DMS 273 treated with DMSO at 0.1 percent for 48 hours (cell line): ENCODE data around the gene PKD1.

Experiments used
- DNase-seq: peaks from one replicate; lab custom pipeline; 2025; lab: John Stamatoyannopoulos, UW

PKD1 gene

DNA sequence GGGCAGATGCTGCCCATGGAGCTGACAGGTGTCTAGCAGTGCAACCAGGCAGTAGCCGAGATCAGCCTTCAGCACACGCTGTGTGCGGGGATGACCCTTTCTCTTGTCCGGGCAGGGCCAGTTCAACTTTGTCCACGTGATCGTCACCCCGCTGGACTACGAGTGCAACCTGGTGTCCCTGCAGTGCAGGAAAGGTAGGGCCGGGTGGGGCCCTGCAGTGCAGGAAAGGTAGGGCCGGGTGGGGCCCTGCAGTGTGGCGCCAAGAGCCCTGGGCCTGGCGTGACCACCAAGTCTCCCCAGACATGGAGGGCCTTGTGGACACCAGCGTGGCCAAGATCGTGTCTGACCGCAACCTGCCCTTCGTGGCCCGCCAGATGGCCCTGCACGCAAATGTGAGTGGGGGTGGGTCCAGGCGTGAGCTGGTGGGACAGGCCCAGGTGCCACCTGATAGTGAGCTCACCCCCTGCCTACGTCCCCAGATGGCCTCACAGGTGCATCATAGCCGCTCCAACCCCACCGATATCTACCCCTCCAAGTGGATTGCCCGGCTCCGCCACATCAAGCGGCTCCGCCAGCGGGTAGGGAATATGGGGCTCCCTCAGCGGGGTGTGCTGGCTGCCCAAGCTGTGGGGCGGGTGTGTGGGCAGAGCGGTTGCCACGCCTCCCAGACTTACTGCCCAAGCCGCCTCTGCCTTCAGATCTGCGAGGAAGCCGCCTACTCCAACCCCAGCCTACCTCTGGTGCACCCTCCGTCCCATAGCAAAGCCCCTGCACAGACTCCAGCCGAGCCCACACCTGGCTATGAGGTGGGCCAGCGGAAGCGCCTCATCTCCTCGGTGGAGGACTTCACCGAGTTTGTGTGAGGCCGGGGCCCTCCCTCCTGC is 47.7 kb downstream of the PKD1 start:
- no peak for DNase-seq

DNA sequence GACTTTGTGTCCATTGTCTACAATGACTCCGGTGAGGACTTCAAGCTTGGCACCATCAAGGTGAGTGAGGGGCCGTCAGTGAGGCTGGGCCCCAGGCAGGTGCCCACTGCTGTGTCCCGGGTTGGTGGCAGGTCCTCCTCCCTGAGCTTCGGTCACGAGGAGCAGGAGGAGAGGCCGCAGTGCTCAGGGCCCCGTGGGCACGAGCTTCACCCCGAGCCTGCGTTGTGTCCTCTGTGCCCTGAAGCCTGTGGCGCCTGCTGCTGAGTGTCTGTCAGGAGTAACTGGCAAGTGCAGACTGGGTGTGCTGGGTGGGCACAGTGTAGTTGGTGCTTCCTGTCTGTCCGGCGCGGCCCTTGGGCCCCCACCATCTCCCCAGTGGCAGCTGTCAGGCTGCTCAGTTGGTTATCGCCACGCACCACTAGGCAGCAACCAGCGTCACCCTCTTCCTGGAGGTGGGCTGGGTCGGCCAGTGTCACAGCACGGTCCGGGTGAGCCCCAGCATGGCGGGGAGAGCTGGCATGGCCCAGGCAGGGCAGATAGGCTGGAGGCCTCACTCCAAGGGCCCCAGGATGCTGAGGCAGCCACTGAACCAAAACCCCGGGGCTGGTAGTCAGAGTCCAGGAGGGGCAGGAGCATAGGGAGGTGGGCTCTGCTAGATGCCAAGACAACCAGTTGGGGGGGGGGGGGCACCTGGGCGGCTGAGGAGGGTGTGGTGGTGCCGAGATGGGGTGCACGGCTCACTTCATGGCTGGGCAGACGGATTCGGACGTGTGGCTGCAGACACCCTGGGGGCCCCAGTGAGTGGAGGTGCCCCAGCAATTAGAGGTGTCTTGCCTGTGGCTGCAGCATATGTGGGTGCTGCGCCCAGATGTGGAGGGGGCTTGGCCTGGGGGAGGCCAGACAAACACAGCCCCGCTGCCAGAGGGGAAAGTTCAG is 48.6 kb downstream of the PKD1 start:
- no peak for DNase-seq

DNA sequence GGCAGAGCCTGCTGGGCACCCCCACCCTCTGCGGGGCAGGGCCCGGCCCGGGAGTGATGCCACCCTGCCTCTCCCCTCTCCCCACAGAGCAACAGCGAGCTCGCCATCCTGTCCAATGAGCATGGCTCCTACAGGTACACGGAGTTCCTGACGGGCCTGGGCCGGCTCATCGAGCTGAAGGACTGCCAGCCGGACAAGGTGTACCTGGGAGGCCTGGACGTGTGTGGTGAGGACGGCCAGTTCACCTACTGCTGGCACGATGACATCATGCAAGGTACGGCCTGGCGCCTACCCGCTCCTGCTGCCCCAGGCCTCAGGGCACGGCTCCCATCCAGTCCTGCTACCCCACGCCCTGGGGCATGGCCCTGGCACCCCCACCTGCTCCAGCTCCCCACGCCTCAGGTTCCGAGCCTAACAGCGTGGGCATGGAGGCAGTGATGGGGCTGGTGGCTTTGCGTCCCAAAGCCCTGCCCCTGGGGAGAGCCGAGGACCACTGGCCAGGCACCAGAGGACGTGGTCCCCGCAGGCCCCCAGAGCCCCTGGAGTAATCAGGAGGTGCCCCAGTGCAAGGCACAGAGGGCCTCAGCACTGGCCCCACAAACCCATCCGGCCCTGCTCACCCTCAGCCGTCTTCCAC is 49.5 kb downstream of the PKD1 start:
- no peak for DNase-seq

DNA sequence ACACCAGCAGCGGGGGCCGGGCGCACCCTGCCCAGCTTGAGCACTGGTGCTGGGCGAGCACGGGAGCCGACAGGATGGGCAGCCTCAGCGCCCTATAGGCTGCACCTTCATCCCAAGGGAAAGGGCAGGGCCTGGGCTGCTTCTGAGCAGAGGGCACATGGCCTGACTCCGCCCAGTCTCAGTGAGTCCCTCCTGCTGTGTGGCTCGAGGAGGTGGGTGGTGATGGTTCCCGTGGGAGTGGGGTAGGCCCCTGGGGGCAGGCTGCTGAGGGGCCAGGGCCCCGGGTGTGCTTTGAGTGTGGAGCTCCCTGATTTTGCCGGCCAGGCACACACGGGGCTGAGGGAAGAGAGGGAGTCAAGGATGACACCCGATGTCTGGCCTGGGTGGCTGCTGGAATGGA is 50.0 kb downstream of the PKD1 start:
- no peak for DNase-seq

DNA sequence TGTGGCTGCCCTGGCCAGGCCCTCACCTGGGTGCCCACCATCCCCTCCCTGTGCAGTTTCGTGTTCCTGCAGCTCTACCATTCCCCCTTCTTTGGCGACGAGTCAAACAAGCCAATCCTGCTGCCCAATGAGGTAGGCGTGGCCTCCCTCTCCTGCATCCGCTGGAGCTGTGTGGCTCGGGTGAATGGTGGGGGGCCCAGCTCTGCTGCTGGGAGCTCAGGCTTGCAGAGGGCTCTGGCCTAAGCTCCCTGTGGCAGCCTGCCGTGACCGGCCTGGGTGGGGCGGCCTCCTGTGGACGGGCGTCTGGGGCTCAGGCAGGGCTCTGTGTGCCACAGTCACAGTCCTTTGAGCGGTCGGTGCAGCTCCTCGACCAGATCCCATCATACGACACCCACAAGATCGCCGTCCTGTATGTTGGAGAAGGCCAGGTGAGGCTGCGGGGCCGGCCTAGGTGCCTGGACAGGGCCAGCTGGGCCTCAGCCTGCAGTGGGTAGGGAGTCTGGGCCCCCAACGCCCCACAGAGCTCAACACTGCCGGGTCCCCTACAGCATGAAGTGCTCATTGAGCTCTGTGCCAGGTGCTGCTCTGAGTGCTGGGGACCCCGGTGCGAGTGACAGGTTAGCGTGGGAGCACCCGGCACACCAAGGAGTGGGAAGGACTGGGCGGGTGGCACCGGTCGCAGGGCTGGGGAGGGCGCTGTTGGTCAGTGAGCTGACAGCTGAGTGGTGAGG is 50.6 kb downstream of the PKD1 start:
- DNase-seq, result no peak

DNA sequence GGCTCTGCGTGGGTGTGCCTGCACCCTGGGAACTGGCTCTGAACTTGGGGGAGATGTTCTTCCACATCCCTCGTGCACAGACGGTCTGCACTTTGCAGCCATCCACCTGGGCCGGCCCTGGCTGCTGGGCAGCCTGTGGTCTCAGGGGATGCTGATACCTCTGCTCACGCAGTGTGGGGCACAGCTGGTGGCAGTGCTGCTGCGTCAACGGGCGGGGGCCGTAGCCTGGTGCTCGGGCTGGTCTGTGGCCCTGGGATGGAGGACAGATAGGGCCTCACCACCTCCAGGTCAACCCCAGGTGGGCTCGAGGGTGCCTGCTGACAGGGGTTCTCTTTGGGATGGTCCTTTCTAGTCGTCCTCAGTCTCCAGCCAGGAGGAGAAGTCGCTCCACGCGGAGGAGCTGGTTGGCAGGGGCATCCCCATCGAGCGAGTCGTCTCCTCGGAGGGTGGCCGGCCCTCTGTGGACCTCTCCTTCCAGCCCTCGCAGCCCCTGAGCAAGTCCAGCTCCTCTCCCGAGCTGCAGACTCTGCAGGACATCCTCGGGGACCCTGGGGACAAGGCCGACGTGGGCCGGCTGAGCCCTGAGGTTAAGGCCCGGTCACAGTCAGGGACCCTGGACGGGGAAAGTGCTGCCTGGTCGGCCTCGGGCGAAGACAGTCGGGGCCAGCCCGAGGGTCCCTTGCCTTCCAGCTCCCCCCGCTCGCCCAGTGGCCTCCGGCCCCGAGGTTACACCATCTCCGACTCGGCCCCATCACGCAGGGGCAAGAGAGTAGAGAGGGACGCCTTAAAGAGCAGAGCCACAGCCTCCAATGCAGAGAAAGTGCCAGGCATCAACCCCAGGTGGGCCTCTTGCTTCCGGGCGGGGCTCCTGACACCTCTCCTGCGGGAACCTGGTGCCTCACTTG is 51.6 kb downstream of the PKD1 start:
- DNase-seq, result no peak

DNA sequence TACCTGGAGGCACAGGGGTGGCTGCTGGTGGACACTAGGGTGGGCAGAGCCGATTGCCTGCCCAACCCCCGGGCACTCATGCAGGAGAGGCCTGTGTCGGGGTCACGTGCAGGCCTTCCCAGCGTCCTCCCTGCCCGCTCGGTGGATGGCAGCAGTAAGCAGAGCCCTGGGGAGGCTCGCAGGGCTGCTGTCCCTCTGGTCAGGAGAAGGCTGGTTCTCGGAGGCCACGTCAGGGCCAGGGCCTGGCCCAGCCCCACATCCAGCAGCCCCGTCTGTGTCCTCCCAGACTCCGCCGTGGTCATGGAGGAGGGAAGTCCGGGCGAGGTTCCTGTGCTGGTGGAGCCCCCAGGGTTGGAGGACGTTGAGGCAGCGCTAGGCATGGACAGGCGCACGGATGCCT is 52.3 kb downstream of the PKD1 start:
- DNase-seq, result no peak

DNA sequence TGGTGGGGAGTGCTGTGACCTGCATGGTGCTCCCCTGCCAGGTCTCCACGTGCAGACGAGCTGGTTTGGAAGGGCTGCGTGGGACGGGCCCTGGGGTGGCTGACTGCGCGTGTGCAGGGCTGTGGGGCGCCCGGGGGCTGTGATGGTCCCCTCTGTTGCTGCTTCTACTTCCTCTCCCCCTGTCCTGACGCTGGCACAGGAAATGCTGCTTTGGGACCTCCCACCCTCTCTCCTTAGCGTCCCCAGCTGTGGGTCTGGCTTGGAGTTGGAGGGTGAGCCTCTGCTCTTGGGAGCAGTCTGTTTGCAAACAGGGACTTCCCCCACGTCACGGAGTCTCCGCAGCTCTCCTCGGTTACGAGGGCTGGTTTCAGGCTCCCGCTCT is 52.7 kb downstream of the PKD1 start:
- no peak for DNase-seq

DNA sequence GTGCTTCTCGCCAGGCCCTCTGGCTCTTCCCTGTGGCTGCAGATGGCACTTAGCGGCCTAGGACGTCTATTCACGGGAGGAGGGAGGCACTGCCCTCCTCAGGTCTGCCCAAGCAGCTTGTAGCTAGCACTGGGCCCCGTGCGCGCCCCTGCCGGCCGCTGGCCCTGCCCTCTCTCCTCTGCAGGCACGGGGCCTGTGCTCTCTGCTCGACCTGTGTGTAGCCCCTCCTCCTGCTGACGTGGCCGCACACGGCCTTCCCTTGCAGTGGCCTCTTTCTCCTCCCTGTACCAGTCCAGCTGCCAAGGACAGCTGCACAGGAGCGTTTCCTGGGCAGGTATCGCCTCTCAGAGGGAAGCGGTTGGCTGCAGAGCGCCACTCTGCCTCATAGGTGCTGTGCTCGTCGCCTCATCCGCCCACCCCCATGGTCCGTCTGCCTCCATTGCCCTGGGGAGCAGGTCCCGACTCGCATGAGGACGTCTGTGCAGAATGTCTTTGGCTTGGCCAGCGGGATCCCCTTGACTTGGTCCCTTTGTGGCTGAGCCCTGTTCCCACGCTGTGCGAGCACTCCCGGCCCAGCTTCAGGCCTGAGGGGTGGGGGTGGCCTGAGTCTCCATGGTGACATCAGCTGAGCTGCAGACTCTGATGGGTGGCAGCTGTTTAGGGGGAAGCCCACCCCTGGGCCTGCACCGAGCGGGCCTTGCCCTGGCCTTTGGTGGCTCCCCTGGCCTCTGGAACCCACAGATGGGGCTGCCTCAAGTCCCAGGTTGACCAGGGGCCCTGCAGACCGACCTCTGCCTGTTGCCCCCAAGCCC is 53.3 kb downstream of the PKD1 start:
- DNase-seq, result no peak

DNA sequence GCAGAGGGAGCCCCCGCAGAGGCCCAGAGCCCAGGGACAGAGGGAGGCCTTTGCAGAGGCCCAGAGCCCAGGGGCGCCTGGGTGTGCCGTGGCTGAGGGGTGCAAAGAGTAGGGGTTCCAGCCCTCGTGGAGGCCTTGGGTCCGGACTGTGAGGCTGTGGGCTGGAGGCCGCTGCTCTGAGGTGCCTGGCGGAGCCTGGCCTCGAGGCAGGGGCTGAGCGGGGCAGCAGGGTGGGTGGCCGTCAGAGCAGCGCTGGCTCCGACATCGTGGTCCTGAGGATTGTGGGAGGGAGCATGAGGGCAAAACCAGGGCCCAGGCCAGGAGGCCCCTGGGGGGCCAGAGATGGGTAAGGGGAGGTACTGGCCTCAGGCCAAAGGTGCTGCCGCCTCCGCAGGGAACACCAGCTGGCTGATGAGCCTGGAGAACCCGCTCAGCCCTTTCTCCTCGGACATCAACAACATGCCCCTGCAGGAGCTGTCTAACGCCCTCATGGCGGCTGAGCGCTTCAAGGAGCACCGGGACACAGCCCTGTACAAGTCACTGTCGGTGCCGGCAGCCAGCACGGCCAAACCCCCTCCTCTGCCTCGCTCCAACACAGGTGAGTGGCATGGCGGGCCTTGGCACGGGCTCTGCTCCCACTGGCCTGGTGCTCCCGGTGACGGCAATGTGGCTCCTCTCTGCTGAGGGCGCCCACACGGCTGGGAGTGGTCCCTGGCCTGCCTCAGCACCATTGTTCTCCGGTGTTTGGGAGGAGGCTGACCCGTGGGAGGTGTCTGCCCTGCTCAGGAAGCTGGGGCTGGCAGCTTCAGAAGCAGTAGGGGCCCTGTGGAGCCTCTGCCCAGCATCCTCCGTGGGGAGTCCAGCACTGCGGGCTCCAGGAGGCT is 54.3 kb downstream of the PKD1 start:
- DNase-seq, result no peak

DNA sequence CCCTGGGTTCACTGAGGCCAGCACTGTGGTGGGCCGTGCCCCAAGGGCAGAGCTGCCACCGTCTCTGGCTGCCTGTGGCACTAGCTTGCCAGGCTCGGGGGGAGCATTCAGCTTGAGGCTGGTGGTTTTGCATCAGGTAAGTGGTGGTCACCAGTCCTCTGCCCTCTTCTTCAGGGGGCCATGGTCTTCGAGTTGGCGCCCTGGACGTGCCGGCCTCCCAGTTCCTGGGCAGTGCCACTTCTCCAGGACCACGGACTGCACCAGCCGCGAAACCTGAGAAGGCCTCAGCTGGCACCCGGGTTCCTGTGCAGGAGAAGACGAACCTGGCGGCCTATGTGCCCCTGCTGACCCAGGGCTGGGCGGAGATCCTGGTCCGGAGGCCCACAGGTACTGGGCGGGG is 55.7 kb downstream of the PKD1 start:
- no peak for DNase-seq

DNA sequence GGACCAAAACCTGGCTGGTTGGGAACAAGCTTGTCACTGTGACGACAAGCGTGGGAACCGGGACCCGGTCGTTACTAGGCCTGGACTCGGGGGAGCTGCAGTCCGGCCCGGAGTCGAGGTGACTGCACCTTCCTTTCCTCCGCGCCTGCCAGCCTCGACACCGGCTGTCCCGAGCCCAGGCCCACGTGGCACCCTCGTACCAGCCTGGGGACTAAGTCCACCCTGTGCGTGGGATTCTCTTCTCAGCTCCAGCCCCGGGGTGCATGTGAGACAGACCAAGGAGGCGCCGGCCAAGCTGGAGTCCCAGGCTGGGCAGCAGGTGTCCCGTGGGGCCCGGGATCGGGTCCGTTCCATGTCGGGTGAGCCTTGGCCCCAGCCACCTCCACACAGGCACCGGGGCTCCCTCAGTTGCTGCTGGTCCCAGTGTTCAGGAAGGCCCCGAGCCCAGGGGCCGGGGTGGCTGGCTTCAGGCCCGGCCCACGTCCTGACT is 56.3 kb downstream of the PKD1 start:
- no peak for DNase-seq

DNA sequence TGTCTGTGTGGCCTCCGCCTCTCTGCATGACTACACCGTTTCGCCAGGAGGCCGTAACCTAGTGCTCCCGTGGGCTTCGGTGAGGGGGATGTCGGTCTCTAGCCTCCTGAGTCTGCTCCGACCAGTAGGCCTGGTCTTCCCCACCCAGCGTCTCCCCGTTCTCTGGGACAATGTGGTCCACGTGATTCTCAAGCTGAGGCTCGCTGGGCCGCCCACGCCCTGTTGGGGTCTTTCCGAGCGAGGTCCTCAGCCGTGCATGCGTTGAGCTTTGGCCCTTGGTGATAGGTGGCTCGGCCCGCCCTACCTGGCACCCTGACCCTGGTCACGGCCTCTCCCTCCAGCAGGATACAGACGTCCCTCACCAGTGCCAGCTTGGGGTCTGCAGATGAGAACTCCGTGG is 57.0 kb downstream of the PKD1 start:
- no peak for DNase-seq

DNA sequence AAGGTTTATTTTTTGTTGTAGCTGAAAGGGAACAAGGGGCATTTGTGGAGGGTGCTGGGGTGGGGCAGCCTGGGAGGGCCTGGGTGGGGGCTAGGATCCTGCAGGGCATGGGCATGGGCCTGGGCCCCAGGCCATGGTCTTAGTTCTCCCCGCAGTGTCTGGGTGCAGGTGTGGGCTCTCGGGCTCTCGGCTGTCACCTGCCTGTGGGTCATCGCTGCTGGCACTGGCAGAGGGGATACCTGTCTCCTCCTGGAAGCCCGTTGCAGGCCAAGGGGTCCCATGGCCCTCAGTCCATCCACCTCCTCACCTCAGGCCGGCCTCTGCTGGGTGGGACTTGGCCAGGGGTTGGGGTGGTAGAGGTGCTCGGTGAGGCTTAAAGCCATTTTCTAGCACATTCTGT is 57.6 kb downstream of the PKD1 start:
- DNase-seq, result no peak

DNA sequence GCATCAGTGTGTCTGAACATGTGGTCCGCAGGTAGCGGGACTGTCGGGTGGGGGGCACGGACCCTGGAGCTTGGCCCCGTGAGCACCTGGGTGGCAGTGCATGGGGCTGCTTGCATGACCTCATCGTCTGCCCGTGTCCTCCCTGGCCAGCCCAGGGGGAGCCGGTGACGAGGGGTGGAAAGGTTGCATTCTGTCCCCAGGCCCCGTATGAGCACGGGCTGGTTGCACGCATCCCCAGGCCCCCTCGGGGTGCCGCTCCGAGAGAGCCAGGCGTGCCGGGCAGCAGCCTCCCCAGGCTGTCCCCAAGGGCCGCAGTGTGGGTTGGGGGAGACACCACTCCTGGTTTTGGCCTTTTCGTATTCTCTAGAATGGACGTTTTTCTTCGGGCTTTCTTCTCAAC is 58.0 kb downstream of the PKD1 start:
- DNase-seq, result no peak

DNA sequence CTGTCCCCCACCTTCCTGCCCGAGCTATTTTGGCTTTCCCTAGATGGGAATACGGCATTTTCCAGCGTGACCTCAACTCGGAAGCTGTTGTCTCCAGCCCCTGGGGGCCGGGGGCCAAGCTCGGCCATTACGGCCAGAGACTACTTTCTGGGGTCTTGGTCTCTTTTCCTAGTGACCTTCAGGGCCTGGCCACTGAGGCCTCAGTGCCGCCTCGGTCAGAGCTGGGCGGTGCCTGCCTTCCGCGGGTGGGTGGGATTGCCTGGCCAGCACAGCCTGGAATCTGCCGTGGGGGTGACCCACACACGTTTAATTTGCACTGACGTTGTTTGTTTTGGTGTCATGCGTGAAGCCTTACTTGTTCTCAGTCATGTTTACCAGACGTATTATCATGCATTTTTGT is 58.7 kb downstream of the PKD1 start:
- DNase-seq, result no peak

DNA sequence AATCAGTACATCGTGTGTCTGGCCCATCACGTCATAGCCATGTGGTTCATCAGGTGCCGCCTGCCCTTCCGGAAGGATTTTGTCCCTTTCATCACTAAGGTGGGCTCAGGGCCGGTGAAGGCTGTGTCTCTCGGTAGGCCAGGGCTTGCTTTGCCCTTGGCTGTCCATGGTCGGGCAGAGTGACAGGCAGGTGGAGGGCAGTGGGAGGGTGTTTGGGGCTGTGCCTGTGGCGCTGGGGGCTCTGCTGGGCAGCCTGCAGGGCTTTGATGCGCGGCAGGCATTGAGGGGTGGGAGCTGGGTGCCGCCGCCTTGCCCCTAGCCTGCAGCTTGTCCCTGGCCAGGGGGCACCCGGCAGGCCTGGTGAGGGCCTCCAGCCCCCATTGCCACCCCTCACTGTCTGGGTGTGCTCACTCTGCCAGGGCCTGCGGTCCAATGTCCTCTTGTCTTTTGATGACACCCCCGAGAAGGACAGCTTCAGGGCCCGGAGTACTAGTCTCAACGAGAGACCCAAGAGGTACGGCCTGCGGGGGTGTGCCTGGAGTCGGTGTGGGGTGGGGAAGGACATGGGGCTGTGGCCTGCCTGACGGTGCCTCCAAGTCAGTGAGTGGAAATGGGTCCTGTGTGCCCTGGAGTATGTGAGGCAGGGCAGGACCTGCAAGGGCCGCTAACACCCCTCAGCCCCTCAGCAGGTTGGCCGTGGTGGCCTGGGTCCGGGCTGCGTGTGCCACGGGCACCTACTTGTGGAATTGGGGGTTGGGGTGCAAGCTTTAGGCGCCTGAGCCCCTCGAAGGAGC is 59.4 kb downstream of the PKD1 start:
- DNase-seq, result no peak

DNA sequence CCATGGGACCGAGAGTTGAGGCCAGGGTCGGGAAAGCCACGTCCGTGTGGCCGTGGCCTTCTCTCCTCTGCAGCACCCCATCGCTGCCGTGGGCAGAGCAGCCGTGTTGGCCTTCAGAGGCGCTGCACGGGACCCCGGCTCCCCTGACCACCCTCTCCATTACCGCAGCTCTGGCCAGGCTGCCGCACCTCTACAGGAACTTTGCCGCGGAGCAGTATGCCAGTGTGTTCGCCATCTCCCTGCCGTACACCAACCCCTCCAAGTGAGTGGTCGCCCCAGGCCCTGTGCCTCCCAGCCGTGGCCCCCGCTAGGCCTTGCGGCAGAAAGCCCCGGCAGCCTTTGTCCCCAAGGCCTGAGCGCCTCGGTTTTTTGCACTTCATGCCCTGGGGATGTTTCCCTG is 60.1 kb downstream of the PKD1 start:
- no peak for DNase-seq
